Fibroblast of skin of left quadriceps (primary cell): ENCODE data around the gene SEPSECS.
"Not testable (repeated sequence)": the region's sequence is repeated elsewhere in the genome, so short reads cannot be mapped to it uniquely, and the experiment has no call there.

Experiments used
- DNase-seq, 2 experiments: peaks; one replicate each; pipeline ENCODE4 v3.0.0-alpha.2; 2013; ENCODE audit warnings: low read depth in 2 of 2

SEPSECS gene

DNA sequence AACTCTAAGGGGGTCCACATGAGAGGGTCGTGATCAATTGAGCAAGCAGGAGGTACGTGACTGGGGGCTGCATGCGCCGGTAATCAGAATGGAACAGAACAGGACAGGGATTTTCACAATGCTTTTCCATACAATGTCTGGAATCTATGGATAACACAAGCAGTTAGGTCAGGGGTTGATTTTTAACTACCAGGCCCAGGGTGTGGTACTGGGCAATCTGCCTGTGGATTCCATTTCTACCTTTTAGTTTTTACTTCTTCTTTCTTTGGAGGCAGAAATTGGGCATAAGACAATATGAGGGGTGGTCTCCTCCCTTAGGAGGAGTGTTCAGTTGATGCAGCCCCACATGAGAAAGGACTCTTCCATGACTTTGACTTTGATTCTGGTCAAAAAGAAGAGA lies 76.8 kb downstream of the SEPSECS start:
- not testable (repeated sequence) for DNase-seq

DNA sequence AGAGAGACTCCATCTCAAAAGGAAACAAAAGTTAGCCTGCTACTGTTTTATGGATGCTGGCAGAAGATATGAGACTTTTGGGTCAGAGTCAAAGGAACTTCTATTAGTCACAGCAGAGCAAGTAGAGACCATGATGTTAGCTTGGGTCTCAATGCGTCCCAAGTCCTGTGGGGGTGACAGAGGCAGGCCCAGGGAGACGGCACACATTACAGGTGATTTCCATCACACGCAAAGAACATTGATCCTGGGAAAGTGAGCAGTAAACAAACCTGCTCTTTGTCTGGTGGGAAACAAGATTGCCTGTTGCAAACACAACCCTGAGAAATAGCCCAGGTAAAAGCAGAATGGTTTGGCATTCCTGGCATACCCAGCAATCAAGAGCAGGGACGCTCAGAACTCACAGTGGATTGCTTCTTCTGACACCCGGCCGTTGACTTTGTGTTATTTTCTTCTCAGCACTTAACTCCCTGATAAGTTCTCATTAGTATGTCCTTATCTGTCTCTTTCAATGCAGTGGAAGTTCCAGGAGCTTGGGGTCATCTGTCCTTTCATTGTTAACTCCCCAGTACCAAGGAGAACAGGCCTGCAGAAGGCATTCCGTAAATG lies 78.3 kb downstream of the SEPSECS start:
- no peak for DNase-seq

DNA sequence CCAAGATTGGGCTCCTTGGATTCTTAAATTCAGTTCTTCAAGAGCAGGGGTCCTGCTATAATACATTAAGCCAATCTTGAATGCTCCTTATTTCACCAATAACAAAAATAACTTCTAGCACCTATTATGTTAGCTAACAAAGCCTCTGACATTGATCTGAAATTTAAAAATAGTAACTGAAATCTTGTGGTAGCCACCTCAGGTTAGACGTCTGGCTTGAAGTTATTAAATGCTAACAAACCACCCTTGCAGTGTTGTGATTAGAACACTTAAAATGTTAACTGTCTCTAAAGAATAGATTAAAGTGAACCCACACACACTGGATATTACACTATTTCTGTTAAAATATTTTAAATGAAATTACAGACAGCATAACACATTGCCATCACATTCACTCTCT lies 79.7 kb downstream of the SEPSECS start:
- no peak for DNase-seq

DNA sequence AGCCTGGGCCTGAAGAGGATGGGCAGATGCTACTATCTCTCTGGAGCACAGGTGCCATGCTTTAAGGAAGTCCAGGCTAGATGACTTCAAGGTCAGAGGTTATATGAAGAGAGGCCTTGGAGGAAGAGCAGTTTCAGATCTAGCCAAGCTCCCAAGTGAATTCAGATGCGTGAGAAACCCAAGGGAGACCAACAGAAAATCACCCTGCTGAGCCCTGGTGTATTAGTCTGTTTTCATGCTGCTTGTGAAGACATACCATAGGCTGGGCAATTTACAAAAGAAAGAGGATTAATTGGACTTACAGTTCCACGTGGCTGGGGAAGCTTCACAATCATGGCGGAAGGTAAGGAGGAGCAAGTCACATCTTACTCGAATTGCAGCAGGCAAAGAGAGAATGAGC lies 81.7 kb downstream of the SEPSECS start:
- DNase-seq = no peak

DNA sequence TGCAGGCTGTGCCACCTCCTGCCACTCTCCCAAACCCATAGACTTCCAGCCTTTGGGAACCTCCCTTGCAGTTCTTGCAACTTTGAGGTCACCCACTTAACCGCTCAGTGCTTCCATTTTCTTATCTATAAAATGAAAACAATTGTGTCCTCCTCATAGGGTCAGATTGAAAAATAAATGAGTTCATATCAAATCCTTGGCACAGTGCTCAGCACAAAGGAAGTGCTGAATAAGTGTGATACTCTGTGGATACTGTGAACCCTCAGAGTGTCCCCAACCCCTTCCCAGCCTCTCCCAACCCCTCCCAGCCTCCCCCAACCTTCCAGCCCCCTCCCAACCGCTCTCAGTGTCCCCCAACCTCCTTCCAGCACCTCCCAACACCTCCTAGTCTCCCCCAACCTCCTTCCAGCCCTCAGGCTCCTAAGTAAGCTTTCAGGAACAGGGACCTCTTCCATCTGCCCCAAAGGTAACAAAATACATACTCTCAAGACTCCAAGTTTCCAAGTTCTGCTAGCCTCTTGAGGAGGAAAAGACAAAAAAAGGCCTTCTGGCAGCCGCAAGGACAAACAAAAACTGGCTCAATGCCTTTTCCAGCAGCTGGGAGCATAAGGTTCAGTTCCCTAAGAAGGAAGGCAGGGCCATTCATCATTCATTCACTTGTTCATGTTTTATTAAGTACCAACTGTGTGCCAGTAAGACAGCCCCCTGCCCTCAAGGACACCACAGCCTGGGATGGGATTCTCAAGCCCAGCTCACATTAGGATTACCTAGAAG lies 83.4 kb downstream of the SEPSECS start:
- DNase-seq = no peak

DNA sequence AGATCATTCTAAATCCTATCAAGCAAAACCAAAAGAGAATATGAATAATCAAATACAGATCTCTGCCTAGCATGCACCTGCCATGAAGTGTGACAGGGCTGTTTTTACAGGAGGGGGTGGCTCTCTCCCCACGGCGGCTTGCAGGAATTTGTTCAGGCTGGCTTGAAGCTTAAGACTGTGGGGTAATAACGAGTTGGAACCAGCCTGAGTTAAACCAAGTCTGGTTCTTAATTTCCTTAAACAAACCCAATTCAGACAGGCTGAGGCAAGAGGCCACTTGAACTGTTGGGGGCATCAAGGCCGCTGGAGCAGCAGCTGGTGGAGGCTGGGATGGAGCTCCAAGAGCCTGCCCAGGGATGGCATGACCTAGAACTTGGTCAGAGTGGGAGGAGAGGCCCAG lies 84.4 kb downstream of the SEPSECS start:
- DNase-seq = no peak

DNA sequence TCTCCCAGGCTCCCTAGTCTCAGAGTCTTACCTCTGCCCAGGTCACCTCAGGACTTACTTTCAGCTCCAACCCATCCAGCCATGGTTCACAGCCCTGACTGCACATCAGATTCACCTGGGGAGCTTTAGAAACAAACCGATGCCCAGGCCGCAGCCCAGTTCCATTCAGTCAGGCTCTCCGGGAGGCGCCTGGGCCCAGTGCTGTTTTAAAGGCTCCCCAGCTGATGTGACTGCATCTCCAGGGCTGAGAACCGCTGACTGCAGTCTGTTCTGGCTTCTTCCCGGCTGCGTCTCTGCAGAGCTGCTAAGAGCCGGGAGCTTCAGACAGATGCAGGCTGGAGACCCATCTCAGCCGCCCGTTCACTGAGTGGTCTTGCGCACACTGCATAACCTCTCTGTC lies 85.1 kb downstream of the SEPSECS start:
- DNase-seq = no peak

DNA sequence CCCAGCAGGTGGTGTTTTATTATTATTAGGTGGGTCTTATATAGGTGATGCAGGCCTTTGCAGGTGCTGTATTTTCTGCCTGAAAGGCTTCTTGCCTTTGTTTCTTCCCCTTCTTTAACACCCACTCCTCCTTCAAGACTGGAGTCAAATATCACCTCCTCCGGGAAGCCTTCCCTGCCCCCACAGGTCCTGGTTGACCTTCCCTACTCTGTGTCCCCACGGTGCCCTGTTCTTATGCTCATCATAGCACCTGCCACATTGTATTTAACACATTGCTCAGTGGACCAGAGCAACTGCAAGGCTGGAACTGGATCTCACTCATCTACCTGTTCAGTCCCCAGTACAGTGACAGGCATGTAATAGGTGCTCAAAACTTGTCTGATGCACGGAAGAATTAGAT lies 89.7 kb downstream of the SEPSECS start:
- DNase-seq = no peak
